Activated CD4-positive, alpha-beta T cell treated with anti-CD3 and anti-CD28 coated beads for 1 hour (primary cell): ENCODE measurements around the gene CACNA1S.
A peak's percentile ranks its signal among the peaks of the same experiment; 100 is the strongest.

Source experiments
- DNase-seq: peaks from one replicate; pipeline ENCODE4 v3.0.0-alpha.2; 2020

The CACNA1S gene

GRCh38 chr1:201139756-201140155, 27.5 kb upstream of the CACNA1S start:
- DNase-seq = no peak

DNA sequence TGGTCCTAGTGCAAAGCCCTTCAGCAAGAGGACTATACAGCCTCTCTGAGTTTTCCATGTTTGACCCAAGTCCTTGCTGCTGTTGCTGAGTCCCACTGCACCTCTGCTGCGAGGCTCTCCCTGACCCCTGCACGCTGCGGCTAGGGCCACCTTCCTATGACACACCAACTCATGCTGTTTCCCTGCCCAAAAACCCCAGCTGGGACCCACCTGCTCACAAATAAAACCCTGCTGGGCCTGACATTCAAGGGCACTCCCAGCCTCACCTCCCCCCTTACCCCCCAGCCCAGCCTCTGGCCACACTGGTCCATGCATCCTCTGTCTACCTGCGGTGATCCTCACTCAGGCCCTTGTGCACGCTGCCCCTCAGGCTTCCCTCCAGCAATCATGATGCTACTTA, 27.1 kb upstream of the CACNA1S start:
- no peak for DNase-seq

DNA sequence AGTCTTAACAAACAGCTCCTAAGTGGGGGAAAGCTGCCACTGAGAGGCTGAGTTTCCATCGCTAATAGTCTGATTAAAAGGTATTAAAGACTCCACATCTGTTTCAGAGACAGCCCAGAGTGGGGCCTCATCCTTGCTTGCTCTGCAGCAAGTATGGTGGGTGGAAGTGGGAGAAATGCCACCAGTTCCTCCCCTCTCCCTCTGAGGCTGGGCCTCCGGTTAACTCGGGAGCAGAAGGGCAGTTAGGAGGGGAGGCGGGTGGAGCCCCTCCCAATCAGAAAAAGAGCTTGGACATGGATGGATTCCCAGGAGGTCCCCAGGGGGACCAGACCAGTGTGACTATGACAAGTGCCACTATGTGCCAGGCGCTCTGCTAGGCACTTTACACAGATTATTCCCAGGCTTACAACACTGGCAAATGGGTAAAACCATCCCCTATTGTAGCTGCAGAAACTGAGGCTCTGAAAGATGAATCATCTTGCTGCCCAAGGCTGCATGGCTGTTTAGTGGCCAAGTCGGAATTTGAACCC, 26.1 kb upstream of the CACNA1S start:
- DNase-seq = no peak

GRCh38 chr1:201137579-201138310, 25.5 kb upstream of the CACNA1S start:
- no peak for DNase-seq

- DNase-seq = no peak
These were observed 24.8 kb upstream of the CACNA1S start for GRCh38 chr1:201137024-201137392.

DNA sequence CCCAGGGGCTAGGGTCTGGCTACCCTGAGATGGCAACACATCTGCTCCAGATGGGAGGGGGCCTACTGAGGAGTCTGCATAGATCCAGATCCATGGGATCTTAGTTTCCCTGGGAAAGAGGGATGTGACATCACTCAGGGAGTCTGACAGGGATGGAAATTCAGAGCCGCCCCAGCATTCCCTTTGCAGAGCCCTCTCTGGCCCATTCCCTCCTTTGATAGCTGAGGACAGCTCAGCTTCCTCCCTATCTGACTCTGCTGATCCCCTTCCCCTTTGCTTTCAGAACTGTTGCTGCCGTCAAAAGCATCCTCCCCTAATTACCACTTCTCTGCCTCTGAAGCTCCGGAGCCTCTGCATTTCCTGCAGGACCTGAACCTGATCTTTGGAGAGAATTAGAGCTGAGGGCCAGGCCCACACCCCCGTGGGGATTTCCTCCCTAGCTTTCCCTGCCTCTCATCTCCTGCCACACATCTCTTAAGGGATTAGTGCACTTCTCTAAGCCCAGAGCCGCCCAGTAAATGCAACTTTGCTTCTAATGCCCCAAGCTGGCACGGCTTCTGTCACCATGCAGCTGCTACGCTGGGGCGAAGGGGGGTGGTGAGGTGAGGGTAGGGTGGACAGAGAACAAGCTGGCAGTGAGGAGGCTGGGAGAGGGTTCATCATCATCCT, 24.3 kb upstream of the CACNA1S start:
- DNase-seq = no peak

DNA sequence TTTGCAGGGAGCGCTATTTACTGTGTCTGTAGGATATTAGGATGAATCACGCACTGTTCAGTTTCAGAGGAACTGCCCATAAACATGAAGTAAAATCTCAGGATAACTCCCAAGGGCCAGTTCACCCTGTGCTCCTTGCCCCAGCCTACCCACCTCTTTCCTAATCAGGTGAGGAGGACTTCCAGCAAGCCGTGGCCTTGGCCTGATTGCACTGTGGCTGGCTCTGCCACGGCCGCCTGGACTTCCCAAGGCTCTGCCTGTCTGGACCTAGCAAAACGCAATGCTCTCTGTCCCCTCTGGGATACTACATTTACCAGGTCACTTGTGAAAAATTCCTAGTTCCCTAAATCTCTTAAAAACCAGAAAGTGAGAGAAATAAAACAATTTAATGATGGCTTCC, 22.2 kb upstream of the CACNA1S start:
- no peak for DNase-seq

DNA sequence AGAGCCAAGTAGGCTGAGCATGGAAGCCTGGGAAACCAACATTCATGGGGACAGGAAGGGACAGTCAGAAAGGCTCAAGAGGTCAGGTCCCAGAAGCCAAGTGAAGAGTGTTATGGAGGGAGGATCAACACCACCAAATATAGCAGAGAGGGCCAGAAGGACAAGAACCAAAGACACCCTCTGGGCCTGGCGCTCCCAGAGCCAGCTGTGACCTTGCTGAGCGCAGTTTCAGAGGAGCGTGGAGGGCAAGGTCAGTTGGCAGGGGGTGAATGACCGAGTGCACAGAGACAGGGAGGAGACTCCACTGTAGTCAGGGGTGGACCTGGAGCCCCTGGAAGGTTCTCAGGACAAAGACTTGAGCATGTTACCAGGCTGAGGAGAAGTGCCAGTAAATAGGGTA, 19.2 kb upstream of the CACNA1S start:
- no peak for DNase-seq

GRCh38 chr1:201128962-201129361, 16.7 kb upstream of the CACNA1S start:
- no peak for DNase-seq

DNA sequence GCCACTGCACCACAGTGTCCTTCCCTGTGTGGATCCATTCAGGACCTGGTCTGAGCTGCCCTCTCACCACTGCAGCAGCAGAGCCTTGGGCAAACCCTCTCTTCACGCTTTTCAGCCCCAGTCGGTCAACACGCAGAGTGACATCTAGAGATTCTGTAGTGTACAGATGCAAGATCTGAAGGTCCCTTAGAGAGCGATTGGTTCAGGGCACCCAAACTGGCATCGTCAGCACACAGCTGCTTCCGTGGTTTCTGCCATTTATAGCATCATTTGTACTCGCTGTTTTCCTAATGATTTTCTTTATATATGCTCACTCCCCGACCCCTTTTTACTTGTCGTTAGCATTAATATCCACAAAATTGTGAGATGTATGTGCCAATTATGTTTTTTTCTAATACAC, 16.2 kb upstream of the CACNA1S start:
- no peak for DNase-seq

DNA sequence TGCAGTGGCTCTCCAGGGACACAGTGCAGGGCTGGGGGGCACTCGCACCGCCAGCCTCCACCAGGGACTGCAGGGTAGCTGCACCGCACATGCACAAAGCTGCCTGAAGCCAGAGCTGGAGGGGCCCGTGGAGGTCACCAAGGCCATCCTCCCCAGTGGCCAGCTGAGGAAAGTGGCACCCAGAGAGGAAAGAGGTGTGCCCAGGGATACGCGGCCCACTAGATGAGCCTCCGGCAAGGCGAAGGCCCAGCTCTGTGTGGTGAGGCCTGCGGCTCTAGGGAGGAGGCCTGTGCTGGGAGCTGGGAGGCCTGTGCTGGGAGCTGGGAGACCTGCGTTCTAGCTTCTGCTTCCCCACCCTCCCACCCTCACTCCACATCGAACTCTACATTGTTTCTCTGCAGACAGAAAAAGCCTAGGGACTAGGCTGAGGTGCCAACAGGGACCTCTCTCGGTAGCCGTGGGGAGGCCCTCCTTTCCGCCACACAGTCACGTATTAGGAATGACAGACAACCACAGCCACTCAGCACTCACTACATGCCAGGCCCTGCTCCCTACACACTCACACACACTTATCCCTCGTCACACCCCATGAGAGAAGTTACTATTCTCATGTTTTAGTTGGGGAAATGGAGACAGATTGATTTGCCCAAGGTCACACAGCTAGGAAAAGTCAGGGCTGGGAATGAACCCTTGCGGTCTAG, 15.7 kb upstream of the CACNA1S start:
- no peak for DNase-seq

GRCh38 chr1:201126832-201127754, 14.9 kb upstream of the CACNA1S start, which contains the start of gene ASCL5:
Gene ASCL5, minus strand, starts transcription at chr1:201127184. Its CDS starts 11,812 bp downstream, at chr1:201115372.
- no peak for DNase-seq

DNA sequence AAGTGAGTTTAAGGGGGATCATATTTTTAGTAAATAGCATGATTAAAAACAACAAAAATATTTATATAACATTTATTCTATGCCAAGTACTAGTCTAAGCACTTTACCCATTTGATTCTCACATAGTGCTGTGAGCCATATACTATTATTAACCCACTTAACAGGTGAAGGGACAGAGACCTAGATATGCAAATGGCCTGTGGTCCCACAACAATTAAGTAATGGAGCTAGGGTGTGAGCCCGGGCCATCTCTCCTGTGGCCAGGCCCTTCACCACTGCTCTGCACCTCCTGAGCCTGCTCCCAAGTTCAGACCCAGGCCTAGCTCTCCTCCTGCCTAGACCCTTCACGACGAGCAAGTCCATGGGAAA, 14.2 kb upstream of the CACNA1S start:
- DNase-seq = no peak

- no peak for DNase-seq
These were observed 13.6 kb upstream of the CACNA1S start for GRCh38 chr1:201125800-201126199.

- DNase-seq = no peak
These were observed 12.8 kb upstream of the CACNA1S start for GRCh38 chr1:201125019-201125418.

DNA sequence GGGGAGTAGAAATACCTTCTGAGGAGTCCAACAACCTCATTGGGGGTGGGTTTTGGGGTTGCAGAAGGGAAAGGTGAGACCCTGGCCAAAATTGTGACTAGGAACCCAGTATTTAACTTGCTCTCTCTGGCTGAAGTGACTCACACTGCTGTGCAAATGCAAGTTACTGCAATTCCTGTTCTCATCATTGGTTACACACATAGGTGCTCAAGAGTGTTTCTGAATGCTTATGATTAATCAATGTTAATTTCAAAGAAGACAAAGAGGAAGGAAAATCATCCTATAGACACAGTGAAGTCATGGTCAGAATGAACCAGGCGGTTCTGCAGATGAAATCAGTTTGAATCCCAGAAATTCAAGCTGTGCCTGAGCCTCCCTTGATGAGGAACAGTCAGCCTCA, 11.6 kb upstream of the CACNA1S start:
- no peak for DNase-seq

GRCh38 chr1:201122321-201122957, 10.2 kb upstream of the CACNA1S start:
- no peak for DNase-seq

GRCh38 chr1:201119206-201120197, 7.3 kb upstream of the CACNA1S start:
- peak; percentile 15 for DNase-seq

DNA sequence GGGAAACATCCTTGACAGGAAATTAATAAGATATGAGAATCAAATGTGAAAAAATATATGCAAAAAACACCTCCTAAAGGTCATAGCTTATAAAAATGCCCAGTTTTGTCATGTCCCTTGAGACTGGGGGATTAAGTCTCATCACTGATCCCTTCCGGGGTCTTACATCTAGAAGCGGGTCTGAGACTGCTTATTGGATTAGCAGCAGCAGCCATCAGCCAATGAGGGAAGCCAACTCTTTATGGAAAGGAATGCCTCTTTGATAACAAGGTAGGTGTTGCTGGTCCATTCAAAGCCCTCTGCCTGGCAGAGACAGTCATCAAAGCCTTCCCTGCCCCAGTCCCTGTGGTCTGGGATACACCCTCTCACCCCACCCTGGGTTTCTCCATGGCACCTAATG, 3.9 kb upstream of the CACNA1S start:
- no peak for DNase-seq

- DNase-seq = no peak
These were observed 3.2 kb upstream of the CACNA1S start for GRCh38 chr1:201115390-201115937.
